ENCODE results near the gene TP63. TPM values are rescaled to one million over a fixed set of nuclear protein-coding genes. Genes with fewer than 3 reads are reported as not detected.

TP63 gene
- total RNA-seq, 2 donors from 2014 or later: not detected

- H3K36me3 ChIP-seq: no peaks in the 10 kb centered on the region
- H3K27ac ChIP-seq: no peak overlapping the region
- DNase-seq: no peak
- H3K9me3 ChIP-seq: no peaks in the 10 kb centered on the region
- H3K27me3 ChIP-seq: no peaks in the 10 kb centered on the region
- intact Hi-C loops (cut with DNase I): no loop called here
- no peak overlapping the region for H3K4me3 ChIP-seq
- no peak for TF ChIP-seq CTCF (IDR thresholded peaks at IDR 0.05)
- no peaks in the 10 kb centered on the region for H3K4me1 ChIP-seq
- no peak overlapping the region for H3K9ac ChIP-seq (ENCODE audit: low read depth in 2 of 2, low read length in 2 of 2)
These were observed 156.4 kb downstream of the TP63 start for GRCh38 chr3:189787632-189788031.

DNA sequence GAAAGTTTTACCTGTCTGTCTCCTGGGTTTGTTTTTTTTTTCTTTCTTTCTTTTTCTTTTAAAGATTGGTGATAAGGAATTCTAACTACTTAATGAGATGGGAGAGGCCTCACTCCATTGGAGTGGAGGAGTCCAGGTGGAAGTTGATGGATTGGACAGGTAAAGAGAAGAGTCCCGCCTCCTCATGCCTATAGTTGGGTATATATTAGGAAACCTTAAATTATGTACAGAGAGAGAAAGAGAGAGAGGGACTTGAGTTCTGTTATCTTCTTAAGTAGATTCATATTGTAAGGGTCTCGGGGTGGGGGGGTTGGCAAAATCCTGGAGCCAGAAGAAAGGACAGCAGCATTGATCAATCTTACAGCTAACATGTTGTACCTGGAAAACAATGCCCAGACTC lies 158.2 kb downstream of the TP63 start:
- intact Hi-C loops (cut with DNase I): no loop called here
- H3K4me1 ChIP-seq: no peaks in the 10 kb centered on the region
- no peak overlapping the region for H3K9ac ChIP-seq (ENCODE audit: low read depth in 2 of 2, low read length in 2 of 2)
- no peak overlapping the region for H3K4me3 ChIP-seq
- TF ChIP-seq CTCF (IDR thresholded peaks at IDR 0.05): no peak
- no peaks in the 10 kb centered on the region for H3K27me3 ChIP-seq
- H3K36me3 ChIP-seq: no peaks in the 10 kb centered on the region
- H3K9me3 ChIP-seq: no peaks in the 10 kb centered on the region
- no peak for DNase-seq
- no peak overlapping the region for H3K27ac ChIP-seq

DNA sequence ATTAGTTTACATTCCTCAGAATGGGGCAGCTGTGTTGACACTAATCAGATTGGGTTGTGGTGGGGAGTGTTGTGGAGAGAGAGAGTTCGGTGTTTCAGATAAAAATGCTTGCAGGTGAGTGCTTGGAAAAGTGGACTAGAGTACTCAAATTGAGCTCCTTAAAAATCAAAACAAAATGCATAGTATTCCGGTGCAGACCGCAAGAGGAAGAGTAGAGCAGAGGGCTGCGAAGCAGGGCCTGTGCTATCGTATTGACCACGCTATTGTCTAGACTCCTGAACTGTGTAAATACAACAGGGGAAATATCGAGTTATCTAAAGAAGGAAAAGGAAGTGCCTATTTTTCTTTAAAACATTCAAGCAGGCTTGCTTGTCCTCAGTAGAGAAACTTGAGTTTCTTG lies 159.5 kb downstream of the TP63 start:
- H3K36me3 ChIP-seq: no peaks in the 10 kb centered on the region
- no peak overlapping the region for H3K27ac ChIP-seq
- no peak overlapping the region for H3K4me3 ChIP-seq
- no peak for TF ChIP-seq CTCF (IDR thresholded peaks at IDR 0.05)
- H3K27me3 ChIP-seq: no peaks in the 10 kb centered on the region
- no peak for DNase-seq
- intact Hi-C loops (cut with DNase I): no loop called here
- no peak overlapping the region for H3K9ac ChIP-seq (ENCODE audit: low read depth in 2 of 2, low read length in 2 of 2)
- H3K9me3 ChIP-seq: no peaks in the 10 kb centered on the region
- H3K4me1 ChIP-seq: no peaks in the 10 kb centered on the region

GRCh38 chr3:189792046-189792929 lies 161.1 kb downstream of the TP63 start:
- Histone ChIP-seq H3K27ac (no peak overlapping the region), H3K9ac (ENCODE audit: low read depth in 2 of 2, low read length in 2 of 2) (no peak overlapping the region), H3K36me3 (no peaks in the 10 kb centered on the region), H3K9me3 (no peaks in the 10 kb centered on the region), H3K4me3 (no peak overlapping the region), H3K27me3 (no peaks in the 10 kb centered on the region), H3K4me1 (no peaks in the 10 kb centered on the region)
- intact Hi-C loops (cut with DNase I): no loop called here
- TF ChIP-seq CTCF (IDR thresholded peaks at IDR 0.05): no peak
- no peak for DNase-seq

- H3K9ac ChIP-seq (ENCODE audit: low read depth in 2 of 2, low read length in 2 of 2): no peak overlapping the region
These were observed 163.3 kb downstream of the TP63 start for GRCh38 chr3:189794518-189794917.

More at GRCh38 chr3:189794518-189794917, 163.3 kb downstream of the TP63 start:
- Histone ChIP-seq H3K27ac (no peak overlapping the region), H3K27me3 (no peaks in the 10 kb centered on the region), H3K4me3 (no peak overlapping the region), H3K4me1 (no peaks in the 10 kb centered on the region), H3K9me3 (no peaks in the 10 kb centered on the region), H3K36me3 (no peaks in the 10 kb centered on the region)
- intact Hi-C loops (cut with DNase I): no loop called here
- TF ChIP-seq CTCF (IDR thresholded peaks at IDR 0.05): no peak
- no peak for DNase-seq

Data from colonic mucosa (tissue), 4 donors.